Memory B cell (primary cell): ENCODE results near the gene MCTP1.

Source experiments
- ATAC-seq: fragments of 150-1000 bp; cut with Tn5 transposase; 2 replicates; pipeline ENCODE4 v1.10.0; 2021; ENCODE audit warnings: low read depth, mild to moderate bottlenecking, moderate library complexity
- DNase-seq, 2 donors: peaks; one replicate each; pipeline ENCODE4 v3.0.0; 2022; ENCODE audit warnings: low spot score in 2 of 2
- H3K27ac Mint-ChIP-seq: one replicate; pipeline ENCODE4 v1.8.0; 2022; ENCODE audit warnings: mild to moderate bottlenecking, moderate library complexity, mixed read lengths
- H3K27me3 Mint-ChIP-seq: one replicate; pipeline ENCODE4 v1.8.0; 2022; ENCODE audit warnings: mixed read lengths
- H3K36me3 Mint-ChIP-seq: one replicate; pipeline ENCODE4 v1.8.0; 2022; ENCODE audit warnings: mild to moderate bottlenecking, mixed read lengths
- H3K4me1 Mint-ChIP-seq: one replicate; pipeline ENCODE4 v1.8.0; 2022; ENCODE audit warnings: mixed read lengths
- H3K4me3 Mint-ChIP-seq: one replicate; pipeline ENCODE4 v1.8.0; 2022; ENCODE audit warnings: mild to moderate bottlenecking, moderate library complexity, mixed read lengths
- H3K9me3 Mint-ChIP-seq: one replicate; pipeline ENCODE4 v1.8.0; 2022; ENCODE audit warnings: mixed read lengths

Gene MCTP1

GRCh38 chr5:94906750-94907149 is 378.1 kb downstream of the MCTP1 start:
- no peaks in the 10 kb centered on the region for H3K36me3 Mint-ChIP-seq
- no peak overlapping the region for H3K27ac Mint-ChIP-seq
- no peak for DNase-seq
- no peaks in the 10 kb centered on the region for H3K4me1 Mint-ChIP-seq
- H3K4me3 Mint-ChIP-seq: no peak overlapping the region
- peaks cover 2% of the 10 kb centered on the region for H3K27me3 Mint-ChIP-seq
- no peak for ATAC-seq
- H3K9me3 Mint-ChIP-seq: no peaks in the 10 kb centered on the region

- peaks cover 1% of the 10 kb centered on the region for H3K9me3 Mint-ChIP-seq
- H3K4me3 Mint-ChIP-seq: no peak overlapping the region
- no peak for ATAC-seq
- no peaks in the 10 kb centered on the region for H3K4me1 Mint-ChIP-seq
- H3K27me3 Mint-ChIP-seq: peaks cover 5% of the 10 kb centered on the region
- no peak overlapping the region for H3K27ac Mint-ChIP-seq
- no peak for DNase-seq
- H3K36me3 Mint-ChIP-seq: no peaks in the 10 kb centered on the region
Observed at GRCh38 chr5:94903726-94904125, 381.2 kb downstream of the MCTP1 start.

GRCh38 chr5:94901191-94901979 is 383.5 kb downstream of the MCTP1 start:
- Mint-ChIP-seq H3K27ac (no peak overlapping the region), H3K27me3 (peaks cover 5% of the 10 kb centered on the region), H3K4me3 (no peak overlapping the region), H3K9me3 (peaks cover 1% of the 10 kb centered on the region), H3K4me1 (no peaks in the 10 kb centered on the region), H3K36me3 (no peaks in the 10 kb centered on the region)
- ATAC-seq (no peak), DNase-seq (no peak)

- H3K4me1 Mint-ChIP-seq: no peaks in the 10 kb centered on the region
- H3K4me3 Mint-ChIP-seq: no peak overlapping the region
- H3K27me3 Mint-ChIP-seq: peaks cover 5% of the 10 kb centered on the region
- no peak overlapping the region for H3K27ac Mint-ChIP-seq
- H3K36me3 Mint-ChIP-seq: no peaks in the 10 kb centered on the region
- ATAC-seq: no peak
- no peak for DNase-seq
- H3K9me3 Mint-ChIP-seq: peaks cover 1% of the 10 kb centered on the region
Observed at GRCh38 chr5:94900006-94900505, 384.8 kb downstream of the MCTP1 start.

GRCh38 chr5:94893412-94894135 is 391.3 kb downstream of the MCTP1 start:
- Mint-ChIP-seq H3K27ac (no peak overlapping the region), H3K4me1 (no peaks in the 10 kb centered on the region), H3K27me3 (no peaks in the 10 kb centered on the region), H3K4me3 (no peak overlapping the region), H3K9me3 (no peaks in the 10 kb centered on the region), H3K36me3 (no peaks in the 10 kb centered on the region)
- no peak for ATAC-seq
- no peak for DNase-seq

- H3K4me1 Mint-ChIP-seq: no peaks in the 10 kb centered on the region
- no peak for ATAC-seq
- H3K27me3 Mint-ChIP-seq: no peaks in the 10 kb centered on the region
- H3K9me3 Mint-ChIP-seq: no peaks in the 10 kb centered on the region
- H3K36me3 Mint-ChIP-seq: no peaks in the 10 kb centered on the region
- no peak overlapping the region for H3K27ac Mint-ChIP-seq
- no peak overlapping the region for H3K4me3 Mint-ChIP-seq
- DNase-seq: no peak
Observed at GRCh38 chr5:94891972-94892371, 392.9 kb downstream of the MCTP1 start.

GRCh38 chr5:94891565-94891964 is 393.3 kb downstream of the MCTP1 start:
- DNase-seq: no peak
- no peak for ATAC-seq
- no peaks in the 10 kb centered on the region for H3K4me1 Mint-ChIP-seq
- no peak overlapping the region for H3K27ac Mint-ChIP-seq
- no peaks in the 10 kb centered on the region for H3K36me3 Mint-ChIP-seq
- H3K27me3 Mint-ChIP-seq: no peaks in the 10 kb centered on the region
- no peak overlapping the region for H3K4me3 Mint-ChIP-seq
- H3K9me3 Mint-ChIP-seq: no peaks in the 10 kb centered on the region

GRCh38 chr5:94890907-94891306 is 394.0 kb downstream of the MCTP1 start:
- Mint-ChIP-seq H3K4me1 (no peaks in the 10 kb centered on the region), H3K27me3 (no peaks in the 10 kb centered on the region), H3K36me3 (no peaks in the 10 kb centered on the region), H3K9me3 (no peaks in the 10 kb centered on the region), H3K4me3 (no peak overlapping the region), H3K27ac (no peak overlapping the region)
- no peak for ATAC-seq
- no peak for DNase-seq

GRCh38 chr5:94888674-94889073 is 396.2 kb downstream of the MCTP1 start:
- Mint-ChIP-seq H3K9me3 (no peaks in the 10 kb centered on the region), H3K27me3 (no peaks in the 10 kb centered on the region), H3K36me3 (no peaks in the 10 kb centered on the region), H3K4me3 (no peak overlapping the region), H3K4me1 (no peaks in the 10 kb centered on the region), H3K27ac (no peak overlapping the region)
- ATAC-seq: no peak
- DNase-seq: no peak

- Mint-ChIP-seq H3K36me3 (no peaks in the 10 kb centered on the region), H3K27me3 (no peaks in the 10 kb centered on the region), H3K4me1 (no peaks in the 10 kb centered on the region), H3K9me3 (no peaks in the 10 kb centered on the region), H3K27ac (no peak overlapping the region), H3K4me3 (no peak overlapping the region)
- DNase-seq (no peak), ATAC-seq (no peak)
Observed at GRCh38 chr5:94885931-94886330, 399.0 kb downstream of the MCTP1 start.

- H3K4me3 Mint-ChIP-seq: no peak overlapping the region
- H3K27ac Mint-ChIP-seq: no peak overlapping the region
- no peaks in the 10 kb centered on the region for H3K4me1 Mint-ChIP-seq
- no peaks in the 10 kb centered on the region for H3K36me3 Mint-ChIP-seq
- H3K9me3 Mint-ChIP-seq: no peaks in the 10 kb centered on the region
- DNase-seq: no peak
- H3K27me3 Mint-ChIP-seq: no peaks in the 10 kb centered on the region
- no peak for ATAC-seq
Observed at GRCh38 chr5:94884311-94884710, 400.6 kb downstream of the MCTP1 start.

- Mint-ChIP-seq H3K9me3 (no peaks in the 10 kb centered on the region), H3K27ac (no peak overlapping the region)
Observed at GRCh38 chr5:94872526-94872925, 412.4 kb downstream of the MCTP1 start.

GRCh38 chr5:94870511-94871183 is 414.2 kb downstream of the MCTP1 start:
- Mint-ChIP-seq H3K4me1 (no peaks in the 10 kb centered on the region), H3K9me3 (no peaks in the 10 kb centered on the region), H3K36me3 (no peaks in the 10 kb centered on the region), H3K4me3 (no peak overlapping the region), H3K27ac (no peak overlapping the region), H3K27me3 (no peaks in the 10 kb centered on the region)
- DNase-seq (no peak), ATAC-seq (no peak)

More at GRCh38 chr5:94872526-94872925, 412.4 kb downstream of the MCTP1 start:
- H3K36me3 Mint-ChIP-seq: no peaks in the 10 kb centered on the region
- H3K4me3 Mint-ChIP-seq: no peak overlapping the region
- H3K27me3 Mint-ChIP-seq: no peaks in the 10 kb centered on the region
- H3K4me1 Mint-ChIP-seq: no peaks in the 10 kb centered on the region
- DNase-seq (no peak), ATAC-seq (no peak)

- H3K4me3 Mint-ChIP-seq: no peak overlapping the region
- no peaks in the 10 kb centered on the region for H3K36me3 Mint-ChIP-seq
- H3K9me3 Mint-ChIP-seq: no peaks in the 10 kb centered on the region
- ATAC-seq (no peak), DNase-seq (no peak)
- H3K27me3 Mint-ChIP-seq: no peaks in the 10 kb centered on the region
- H3K27ac Mint-ChIP-seq: no peak overlapping the region
- no peaks in the 10 kb centered on the region for H3K4me1 Mint-ChIP-seq
Observed at GRCh38 chr5:94869921-94870320, 415.0 kb downstream of the MCTP1 start.
